K562 (cell line): ENCODE data around the gene ELF1. TPM values are rescaled to one million over a fixed set of nuclear protein-coding genes. Genes with fewer than 3 reads are reported as not detected.
A peak's percentile ranks its signal among the peaks of the same experiment; 100 is the strongest.

ENCODE experiments used
- ATF4 ChIP-seq: fragments of 450-650 bp; formaldehyde crosslinking; IDR thresholded peaks from 2 replicates; pipeline ENCODE4 v1.4.0; 2022; ENCODE audit warnings: mild to moderate bottlenecking, moderate library complexity
- CREB1 ChIP-seq, 2 experiments: sonication (generic) in 1 of 2; formaldehyde crosslinking in 1 of 2; IDR thresholded peaks; 2 replicates each; pipeline versions ENCODE4 v1.6.1 to v1.8.0; 2012 to 2022; ENCODE audit warnings: inconsistent platforms in 1 of 2, mild to moderate bottlenecking in 1 of 2, missing genetic modification reagents in 1 of 2, moderate library complexity in 1 of 2
- CREBBP ChIP-seq: IDR thresholded peaks from one replicate; pipeline ENCODE4 v1.6.1; 2012; ENCODE audit warnings: low read depth, mild to moderate bottlenecking, control low read depth, inconsistent platforms, low read length
- FOXA1 ChIP-seq: fragments of 450-650 bp; IDR thresholded peaks from 2 replicates; pipeline ENCODE4 v1.6.1; 2016; ENCODE audit warnings: mild to moderate bottlenecking, borderline replicate concordance
- FOXA3 ChIP-seq, 2 experiments: fragments of 450-650 bp in 1 of 2; sonication (generic) in 1 of 2; formaldehyde crosslinking; IDR thresholded peaks in 1 of 2; conservative IDR thresholded peaks in 1 of 2; 2 replicates each; pipeline versions ENCODE4 v1.4.0 to v1.8.0; 2020 to 2022; ENCODE audit warnings: mild to moderate bottlenecking in 2 of 2, missing genetic modification reagents in 1 of 2
- KDM5B ChIP-seq: fragments of 200-600 bp; sonication (generic); IDR thresholded peaks from 2 replicates; pipeline ENCODE4 v1.6.1; 2012; ENCODE audit warnings: low read depth, mild to moderate bottlenecking, moderate library complexity, low read length, control low read depth, inconsistent platforms; ENCODE audit not compliant: insufficient replicate concordance
- PBX2 ChIP-seq, 2 experiments: IDR thresholded peaks in 1 of 2; conservative IDR thresholded peaks in 1 of 2; 2 replicates each; pipeline ENCODE4 v1.6.1; 2016; ENCODE audit warnings: low read depth in 2 of 2, mild to moderate bottlenecking in 1 of 2, missing compliant biosample characterization in 1 of 2, missing genetic modification characterization in 1 of 2, moderate library complexity in 1 of 2
- PCBP1 ChIP-seq: fragments of 200-400 bp; formaldehyde crosslinking; IDR thresholded peaks from 2 replicates; pipeline ENCODE4 v1.6.1; 2018; ENCODE audit warnings: mild to moderate bottlenecking, low read depth, low read length; ENCODE audit not compliant: poor library complexity, severe bottlenecking
- RAD51 ChIP-seq: fragments of 450-650 bp; IDR thresholded peaks from 2 replicates; pipeline ENCODE4 v1.7.1; 2016; ENCODE audit warnings: low read depth, mild to moderate bottlenecking, borderline replicate concordance
- TEAD2 ChIP-seq: fragments of 450-650 bp; IDR thresholded peaks from 2 replicates; pipeline ENCODE4 v1.6.1; 2016; ENCODE audit warnings: missing genetic modification characterization, control low read depth, missing compliant biosample characterization
- THAP7 ChIP-seq: fragments of 250-450 bp; sonication (Bioruptor Pico); IDR thresholded peaks from 2 replicates; pipeline ENCODE4 v1.5.0; 2021
- XRCC5 ChIP-seq: fragments of 200-400 bp; formaldehyde crosslinking; IDR thresholded peaks from 2 replicates; pipeline ENCODE4 v1.6.1; 2017; ENCODE audit warnings: low read depth, mild to moderate bottlenecking, low read length
- ZBTB11 ChIP-seq, 3 experiments: fragments of 200-800 bp in 1 of 3; fragments of 250-450 bp in 1 of 3; fragments of 450-650 bp in 1 of 3; sonication (Bioruptor Pico) in 1 of 3; sonication (Bioruptor generic) in 1 of 3; formaldehyde crosslinking in 1 of 3; IDR thresholded peaks; 2 replicates each; pipeline versions ENCODE4 v1.6.1 to v1.8.0; 2016 to 2022; ENCODE audit warnings: mild to moderate bottlenecking in 2 of 3, missing genetic modification characterization in 2 of 3, missing compliant biosample characterization in 1 of 3, moderate library complexity in 1 of 3
- ZNF174 ChIP-seq: fragments of 250-450 bp; sonication (Bioruptor Pico); IDR thresholded peaks from 2 replicates; pipeline ENCODE4 v1.4.0; 2020; ENCODE audit warnings: mild to moderate bottlenecking
- ZNF282 ChIP-seq: sonication (generic); formaldehyde crosslinking; IDR thresholded peaks from 2 replicates; pipeline ENCODE4 v1.8.1; 2023; ENCODE audit warnings: missing genetic modification reagents
- ZNF324 ChIP-seq: fragments of 250-450 bp; sonication (Bioruptor Pico); IDR thresholded peaks from 2 replicates; pipeline ENCODE4 v1.4.0; 2020; ENCODE audit warnings: mild to moderate bottlenecking
- polyA plus RNA-seq, 8 experiments: library from polyadenylated mRNA; depleted of rRNA in 4 of 8; stranded (reverse) in 5 of 8; unstranded in 3 of 8; fragments of >200 nt; fragmentation: Nextera tagmentation in 2 of 8; fragmentation: Illumina TruSeq in 1 of 8; extraction: Ambion mirVana in 2 of 8; extraction: Trizol in 1 of 8; gene quantifications; 2 replicates each; pipeline versions ENCODE4 v1.2.1 to v1.2.3, GENCODE V29; 2011 to 2014; ENCODE audit warnings: inconsistent platforms in 1 of 8, missing spikeins in 1 of 8
- total RNA-seq, 7 experiments: library from RNA; depleted of rRNA in 6 of 7; stranded (reverse); fragments of >200 nt in 6 of 7; fragmentation: Illumina TruSeq in 2 of 7; extraction: Trizol in 2 of 7; gene quantifications; 2 replicates each; pipeline versions ENCODE4 v1.2.1 to v1.2.3, GENCODE V29; 2011 to 2021; ENCODE audit warnings: low replicate concordance in 1 of 7
- TF ChIP-seq, protein P1 (sequence below): fragments of 450-650 bp; IDR thresholded peaks from 2 replicates; pipeline ENCODE4 v1.6.1; 2017; ENCODE audit warnings: mild to moderate bottlenecking, moderate library complexity

Gene ELF1
- total and polyA plus RNA-seq, 9 of the 15 experiments (the other 6 are each of a cell fraction or from before 2014, with no cell fraction given): 24.7 to 54.4 (median 33.4) TPM

DNA sequence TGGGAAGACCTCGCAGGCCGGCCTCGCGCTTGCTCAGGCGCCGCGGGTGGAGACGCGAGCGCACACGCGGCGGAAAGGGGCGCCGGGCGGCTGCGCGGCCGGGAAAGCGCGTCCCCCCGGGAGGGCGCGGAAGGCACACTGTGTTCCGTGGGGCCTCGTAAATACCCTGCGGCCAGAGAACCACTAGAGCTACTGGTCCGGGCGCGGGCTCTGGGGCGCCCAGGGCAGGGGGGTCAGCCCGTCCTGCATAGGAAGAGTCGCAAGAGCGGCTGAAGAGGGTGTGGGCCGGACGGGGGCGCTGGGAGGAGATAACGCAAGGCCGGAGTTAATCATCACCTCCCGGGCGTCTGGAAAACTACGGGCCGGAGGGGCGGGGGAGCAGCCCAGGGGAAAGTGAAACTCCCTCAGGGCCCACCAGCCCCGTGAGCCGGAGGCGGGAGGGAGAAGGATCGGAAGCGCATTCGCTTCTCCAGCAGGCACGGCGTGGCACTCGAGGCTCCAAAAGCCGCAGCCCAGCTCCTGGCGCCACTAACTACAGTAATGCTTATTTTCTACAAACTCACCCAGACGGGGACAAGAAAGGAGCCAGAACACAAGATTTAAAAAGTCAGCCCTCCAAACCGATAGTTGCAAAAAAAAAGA is 41.1 kb upstream of the ELF1 start (continued):
- TF ChIP-seq ATF4 (CRISPR knock-in tag) (no peak), CREBBP (no peak), ZNF324 (no peak), THAP7 (CRISPR knock-in tag) (no peak), XRCC5 (no peak), RAD51 (no peak), KDM5B (peak; percentile 65), CREB1 (IDR thresholded peaks at IDR 0.05) (peak; percentile 15; the same call in 1 of the 2 replicates), CREB1 (CRISPR knock-in tag; IDR thresholded peaks at IDR 0.05) (no peak), PBX2 (CRISPR knock-in tag; IDR thresholded peaks at IDR 0.05; ENCODE audit: low read depth) (no peak), PBX2 (tag; conservative IDR thresholded peaks at IDR 0.05; ENCODE audit: low read depth) (peak; percentile 41; the same call in 1 of the 2 replicates), TEAD2 (no peak), ZBTB11 (CRISPR knock-in tag; IDR thresholded peaks at IDR 0.05) (peak in 1 of 3 experiments; percentile 80; a peak in 2 of 6 replicates), FOXA3 (CRISPR knock-in tag; conservative IDR thresholded peaks at IDR 0.05 in 1 of 2, IDR thresholded peaks at IDR 0.05 in 1 of 2) (no peak), PCBP1 (peak; percentile 54), ZNF174 (CRISPR knock-in tag) (no peak), ZNF282 (CRISPR knock-in tag) (no peak), FOXA1 (no peak)
- TF ChIP-seq, protein P1, sequence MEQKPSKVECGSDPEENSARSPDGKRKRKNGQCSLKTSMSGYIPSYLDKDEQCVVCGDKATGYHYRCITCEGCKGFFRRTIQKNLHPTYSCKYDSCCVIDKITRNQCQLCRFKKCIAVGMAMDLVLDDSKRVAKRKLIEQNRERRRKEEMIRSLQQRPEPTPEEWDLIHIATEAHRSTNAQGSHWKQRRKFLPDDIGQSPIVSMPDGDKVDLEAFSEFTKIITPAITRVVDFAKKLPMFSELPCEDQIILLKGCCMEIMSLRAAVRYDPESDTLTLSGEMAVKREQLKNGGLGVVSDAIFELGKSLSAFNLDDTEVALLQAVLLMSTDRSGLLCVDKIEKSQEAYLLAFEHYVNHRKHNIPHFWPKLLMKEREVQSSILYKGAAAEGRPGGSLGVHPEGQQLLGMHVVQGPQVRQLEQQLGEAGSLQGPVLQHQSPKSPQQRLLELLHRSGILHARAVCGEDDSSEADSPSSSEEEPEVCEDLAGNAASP: no peak
